GM18873 (cell line): ENCODE results near the gene PDE4D.

ENCODE experiments used
- ATAC-seq: cut with Tn5 transposase; IDR thresholded peaks from one replicate; pipeline ENCODE4 v1.9.1; 2021; ENCODE audit warnings: mild to moderate bottlenecking, moderate library complexity, moderate number of reproducible peaks; ENCODE audit not compliant: unreplicated experiment, low FRiP score

The PDE4D gene

GRCh38 chr5:59715228-59715627 is 178.3 kb downstream of the PDE4D start:
- ATAC-seq: no peak

GRCh38 chr5:59713498-59713844 is 180.1 kb downstream of the PDE4D start:
- no peak for ATAC-seq

- ATAC-seq: no peak
These were observed 180.6 kb downstream of the PDE4D start for GRCh38 chr5:59712836-59713497.

- no peak for ATAC-seq
These were observed 182.2 kb downstream of the PDE4D start for GRCh38 chr5:59711310-59711709.

GRCh38 chr5:59709846-59710245 is 183.7 kb downstream of the PDE4D start:
- no peak for ATAC-seq

GRCh38 chr5:59709346-59709821 is 184.1 kb downstream of the PDE4D start:
- no peak for ATAC-seq

- ATAC-seq: no peak
These were observed 188.6 kb downstream of the PDE4D start for GRCh38 chr5:59704936-59705335.

- no peak for ATAC-seq
These were observed 189.7 kb downstream of the PDE4D start for GRCh38 chr5:59703789-59704188.

GRCh38 chr5:59698207-59699178 is 195.0 kb downstream of the PDE4D start:
- ATAC-seq: no peak

- ATAC-seq: no peak
These were observed 199.1 kb downstream of the PDE4D start for GRCh38 chr5:59694411-59694810.

GRCh38 chr5:59693492-59694309 is 199.8 kb downstream of the PDE4D start:
- ATAC-seq: no peak

GRCh38 chr5:59685793-59686192 is 207.7 kb downstream of the PDE4D start:
- peak; percentile 69 for ATAC-seq

- no peak for ATAC-seq
These were observed 208.4 kb downstream of the PDE4D start for GRCh38 chr5:59685191-59685530.

- ATAC-seq: peak; percentile 73
These were observed 208.9 kb downstream of the PDE4D start for GRCh38 chr5:59684388-59685190.

- ATAC-seq: no peak
These were observed 210.2 kb downstream of the PDE4D start for GRCh38 chr5:59683311-59683710.

- no peak for ATAC-seq
These were observed 211.0 kb downstream of the PDE4D start for GRCh38 chr5:59682542-59682941.

GRCh38 chr5:59678943-59679342 is 214.6 kb downstream of the PDE4D start:
- ATAC-seq: no peak

- ATAC-seq: no peak
These were observed 218.8 kb downstream of the PDE4D start for GRCh38 chr5:59674763-59675162.

- no peak for ATAC-seq
These were observed 220.0 kb downstream of the PDE4D start for GRCh38 chr5:59673438-59674058.
